Measurements from ENCODE around the gene CBFB. TPM values are rescaled to one million over a fixed set of nuclear protein-coding genes. Genes with fewer than 3 reads are reported as not detected.

CBFB gene
- total and polyA plus RNA-seq, 2 of the 13 experiments (the other 11 are each of a cell fraction or from before 2014, with no cell fraction given) = 22.1 to 70.8 TPM

- no peak for TF ChIP-seq LCORL (IDR thresholded peaks at IDR 0.05)
- TF ChIP-seq LCORL (CRISPR knock-in tag; IDR thresholded peaks at IDR 0.05) = peak; percentile 62; the same call in 1 of the 2 replicates
- no peak for TF ChIP-seq NAIF1 (CRISPR knock-in tag; IDR thresholded peaks at IDR 0.05; ENCODE audit: borderline replicate concordance)
- TF ChIP-seq ZNF10 (CRISPR knock-in tag; IDR thresholded peaks at IDR 0.05; ENCODE audit: borderline replicate concordance, low read depth) = no peak
- TF ChIP-seq BCL3 (CRISPR knock-in tag; IDR thresholded peaks at IDR 0.05) = 0 out of 2 replicates have a peak, but pooled peaks have one; percentile 40
- TF ChIP-seq ZNF180 (CRISPR knock-in tag; IDR thresholded peaks at IDR 0.05; ENCODE audit: borderline replicate concordance, low read depth) = no peak
- TF ChIP-seq KLF6 (CRISPR knock-in tag; IDR thresholded peaks at IDR 0.05) = no peak
- TF ChIP-seq TP53 (CRISPR knock-in tag; conservative IDR thresholded peaks at IDR 0.05) = no peak
- TF ChIP-seq ZNF431 (CRISPR knock-in tag; IDR thresholded peaks at IDR 0.05; ENCODE audit: borderline replicate concordance, low read depth) = peak; percentile 57; the same call in 1 of the 2 replicates
- TF ChIP-seq ZNF749 (CRISPR knock-in tag; IDR thresholded peaks at IDR 0.05; ENCODE audit: borderline replicate concordance) = no peak
- TF ChIP-seq KLF9 (CRISPR knock-in tag; IDR thresholded peaks at IDR 0.05; ENCODE audit: low read depth) = no peak
- TF ChIP-seq USF2 (IDR thresholded peaks at IDR 0.05; ENCODE audit: low read depth, low read length) = no peak
- no peak for TF ChIP-seq USF2 (CRISPR knock-in tag; IDR thresholded peaks at IDR 0.05; ENCODE audit: borderline replicate concordance)
- TF ChIP-seq ATAD3A (CRISPR knock-in tag; IDR thresholded peaks at IDR 0.05) = no peak
- TF ChIP-seq CENPT (CRISPR knock-in tag; IDR thresholded peaks at IDR 0.05; ENCODE audit: low read depth) = 0 out of 2 replicates have a peak, but pooled peaks have one; percentile 9
- TF ChIP-seq, protein P1, sequence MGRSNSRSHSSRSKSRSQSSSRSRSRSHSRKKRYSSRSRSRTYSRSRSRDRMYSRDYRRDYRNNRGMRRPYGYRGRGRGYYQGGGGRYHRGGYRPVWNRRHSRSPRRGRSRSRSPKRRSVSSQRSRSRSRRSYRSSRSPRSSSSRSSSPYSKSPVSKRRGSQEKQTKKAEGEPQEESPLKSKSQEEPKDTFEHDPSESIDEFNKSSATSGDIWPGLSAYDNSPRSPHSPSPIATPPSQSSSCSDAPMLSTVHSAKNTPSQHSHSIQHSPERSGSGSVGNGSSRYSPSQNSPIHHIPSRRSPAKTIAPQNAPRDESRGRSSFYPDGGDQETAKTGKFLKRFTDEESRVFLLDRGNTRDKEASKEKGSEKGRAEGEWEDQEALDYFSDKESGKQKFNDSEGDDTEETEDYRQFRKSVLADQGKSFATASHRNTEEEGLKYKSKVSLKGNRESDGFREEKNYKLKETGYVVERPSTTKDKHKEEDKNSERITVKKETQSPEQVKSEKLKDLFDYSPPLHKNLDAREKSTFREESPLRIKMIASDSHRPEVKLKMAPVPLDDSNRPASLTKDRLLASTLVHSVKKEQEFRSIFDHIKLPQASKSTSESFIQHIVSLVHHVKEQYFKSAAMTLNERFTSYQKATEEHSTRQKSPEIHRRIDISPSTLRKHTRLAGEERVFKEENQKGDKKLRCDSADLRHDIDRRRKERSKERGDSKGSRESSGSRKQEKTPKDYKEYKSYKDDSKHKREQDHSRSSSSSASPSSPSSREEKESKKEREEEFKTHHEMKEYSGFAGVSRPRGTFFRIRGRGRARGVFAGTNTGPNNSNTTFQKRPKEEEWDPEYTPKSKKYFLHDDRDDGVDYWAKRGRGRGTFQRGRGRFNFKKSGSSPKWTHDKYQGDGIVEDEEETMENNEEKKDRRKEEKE (IDR thresholded peaks at IDR 0.05) = no peak
- TF ChIP-seq ZBTB7A (CRISPR knock-in tag; IDR thresholded peaks at IDR 0.05) = peak; percentile 51; the same call in 1 of the 2 replicates
- TF ChIP-seq ZBTB42 (CRISPR knock-in tag; IDR thresholded peaks at IDR 0.05) = peak; percentile 41; the same call in 1 of the 2 replicates
- peak; percentile 45; the same call in 1 of the 2 replicates for TF ChIP-seq ZFX (CRISPR knock-in tag; IDR thresholded peaks at IDR 0.05; ENCODE audit: low read depth)
- TF ChIP-seq, protein P2, sequence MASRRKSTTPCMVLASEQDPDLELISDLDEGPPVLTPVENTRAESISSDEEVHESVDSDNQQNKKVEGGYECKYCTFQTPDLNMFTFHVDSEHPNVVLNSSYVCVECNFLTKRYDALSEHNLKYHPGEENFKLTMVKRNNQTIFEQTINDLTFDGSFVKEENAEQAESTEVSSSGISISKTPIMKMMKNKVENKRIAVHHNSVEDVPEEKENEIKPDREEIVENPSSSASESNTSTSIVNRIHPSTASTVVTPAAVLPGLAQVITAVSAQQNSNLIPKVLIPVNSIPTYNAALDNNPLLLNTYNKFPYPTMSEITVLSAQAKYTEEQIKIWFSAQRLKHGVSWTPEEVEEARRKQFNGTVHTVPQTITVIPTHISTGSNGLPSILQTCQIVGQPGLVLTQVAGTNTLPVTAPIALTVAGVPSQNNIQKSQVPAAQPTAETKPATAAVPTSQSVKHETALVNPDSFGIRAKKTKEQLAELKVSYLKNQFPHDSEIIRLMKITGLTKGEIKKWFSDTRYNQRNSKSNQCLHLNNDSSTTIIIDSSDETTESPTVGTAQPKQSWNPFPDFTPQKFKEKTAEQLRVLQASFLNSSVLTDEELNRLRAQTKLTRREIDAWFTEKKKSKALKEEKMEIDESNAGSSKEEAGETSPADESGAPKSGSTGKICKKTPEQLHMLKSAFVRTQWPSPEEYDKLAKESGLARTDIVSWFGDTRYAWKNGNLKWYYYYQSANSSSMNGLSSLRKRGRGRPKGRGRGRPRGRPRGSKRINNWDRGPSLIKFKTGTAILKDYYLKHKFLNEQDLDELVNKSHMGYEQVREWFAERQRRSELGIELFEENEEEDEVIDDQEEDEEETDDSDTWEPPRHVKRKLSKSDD (CRISPR knock-in tag; IDR thresholded peaks at IDR 0.05; ENCODE audit: low read depth) = no peak; the same call in 1 of the 2 replicates
Observed at GRCh38 chr16:66988197-66988788, 40.7 kb upstream of the CBFB start, which contains the start of gene CES4A (continued).
